Measurements from ENCODE around the gene ING4.

Gene ING4

DNA sequence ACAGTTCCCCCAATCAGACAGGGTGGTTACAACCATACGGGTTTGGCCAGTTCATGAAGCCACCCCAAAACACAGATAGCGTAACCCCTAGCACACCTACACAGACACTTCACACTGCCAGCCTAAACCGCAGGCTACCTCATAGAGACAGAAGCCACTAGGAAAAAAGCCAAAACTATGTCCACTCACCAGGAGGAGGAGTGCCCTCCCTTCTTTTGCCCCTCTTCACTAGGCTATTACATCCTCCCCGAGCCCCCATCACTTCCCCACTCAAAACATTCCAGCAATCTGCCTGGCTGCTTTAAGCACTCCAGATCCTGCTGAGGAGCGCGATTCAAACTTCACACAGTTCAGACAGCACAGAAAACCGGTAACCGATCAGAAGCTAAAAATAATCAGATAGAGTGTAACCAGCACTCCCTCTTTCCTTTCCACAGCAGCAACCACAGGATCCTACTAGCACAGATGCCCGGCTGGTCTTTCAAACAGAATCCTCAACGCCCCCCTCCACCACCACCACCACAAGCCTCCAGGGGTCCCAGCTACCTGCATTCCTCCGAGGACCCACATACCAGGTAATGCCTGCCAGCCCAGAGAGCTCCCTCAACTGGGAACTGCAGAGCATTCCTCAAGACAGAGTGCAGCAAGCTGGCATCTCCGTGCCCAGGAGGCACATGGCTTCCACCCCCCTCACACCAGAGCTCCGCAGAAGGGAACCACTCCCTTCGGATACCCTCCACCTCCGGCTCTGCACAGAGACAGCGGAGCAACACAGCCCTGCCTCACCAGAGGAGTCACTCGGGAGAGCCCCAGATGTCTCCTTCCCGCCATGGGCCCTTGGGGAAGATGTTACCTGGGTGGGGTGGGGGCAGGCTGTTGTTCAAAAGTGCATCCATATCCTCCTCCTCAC lies 57.2 kb downstream of the ING4 start:
- peak; percentile 43 to 49 for DNase-seq

DNA sequence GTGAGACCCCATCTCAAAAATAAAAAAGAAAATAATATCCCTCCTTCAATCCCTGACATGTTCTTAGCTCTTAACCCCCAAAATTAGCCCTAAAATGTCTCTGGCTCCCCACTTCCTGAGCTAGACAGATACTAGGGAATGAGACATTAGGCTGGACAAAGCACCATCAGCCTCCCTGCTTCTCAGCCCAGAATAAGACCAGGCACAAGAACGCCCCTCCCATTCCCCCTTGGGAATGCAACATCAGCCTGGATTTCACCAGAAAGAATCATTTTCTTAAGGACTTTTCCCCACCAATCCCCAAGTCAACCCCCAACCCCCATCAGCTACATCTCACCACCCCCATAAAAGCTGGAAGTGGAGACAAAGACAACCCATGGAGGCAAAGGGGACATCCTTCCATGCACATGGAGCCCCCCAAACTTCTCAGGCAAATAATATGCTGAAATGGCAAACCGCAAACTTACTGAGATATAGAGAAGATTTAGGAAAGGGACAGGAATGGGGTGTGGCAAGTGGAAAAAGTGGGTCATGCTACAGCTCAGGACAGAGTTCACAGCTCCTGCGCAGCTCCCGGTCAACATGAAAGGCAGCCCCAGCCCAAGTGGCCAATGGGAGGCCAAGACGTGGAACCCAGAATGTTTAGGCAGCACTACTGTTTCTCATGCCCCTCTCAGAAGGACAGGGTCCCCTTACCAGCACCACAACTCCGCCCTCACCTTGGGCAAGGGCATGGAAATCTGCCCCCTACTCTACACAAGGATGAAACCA lies 58.5 kb downstream of the ING4 start:
- DNase-seq = no peak

DNA sequence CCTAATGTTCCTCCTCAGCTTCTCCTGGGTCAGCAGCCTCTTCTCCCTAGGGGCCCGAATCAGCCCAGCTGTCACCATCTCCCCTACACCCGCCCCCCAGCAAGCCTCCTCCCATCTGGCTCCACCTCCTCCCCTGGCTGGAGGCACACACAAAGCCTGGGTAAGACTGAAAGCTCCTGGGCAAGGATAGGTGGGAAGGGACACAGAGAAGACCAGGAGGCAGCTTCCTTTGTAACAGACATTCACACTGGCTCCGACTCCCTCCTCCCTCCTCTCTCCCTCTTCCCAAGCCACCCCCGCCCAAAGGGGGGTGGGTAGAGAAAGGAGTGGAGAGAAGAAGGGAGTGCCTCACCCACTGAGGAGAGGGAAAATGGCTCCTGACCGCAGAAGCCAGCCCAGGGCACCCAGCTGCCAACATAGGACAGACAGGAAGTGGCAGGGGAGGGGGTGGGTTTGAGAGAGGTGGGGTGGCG lies 59.8 kb downstream of the ING4 start:
- DNase-seq = peak in 1 of 2 experiments; percentile 40

DNA sequence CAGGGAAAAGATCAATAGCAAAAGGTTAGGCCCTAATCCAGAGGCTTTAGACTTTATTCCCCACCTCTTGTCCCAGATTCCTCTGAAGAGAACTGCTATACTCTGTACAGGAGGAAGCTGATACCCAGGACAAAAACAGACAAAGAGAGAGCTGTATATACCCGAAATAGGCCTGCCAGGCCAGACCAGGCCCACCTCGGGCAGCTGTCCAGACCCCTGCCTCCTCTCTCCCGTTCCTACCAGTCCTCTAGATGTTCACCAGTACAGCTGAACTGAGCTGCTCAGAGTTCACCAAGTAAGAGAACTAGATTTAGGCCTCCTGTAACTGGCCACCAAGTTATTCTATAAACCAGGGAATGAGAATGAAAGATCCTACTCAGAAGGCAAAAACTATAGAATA lies 60.4 kb downstream of the ING4 start:
- DNase-seq = no peak

All from activated T-cell treated with anti-CD3 and anti-CD28 coated beads, Interleukin-2, amount 50 U/mL, for 48 hours (primary cell).